H9 (cell line): ENCODE data around the gene SCAF8. TPM values are rescaled to one million over a fixed set of nuclear protein-coding genes. Genes with fewer than 3 reads are reported as not detected.
A peak's percentile ranks its signal among the peaks of the same experiment; 100 is the strongest.

ENCODE experiments used
- DNase-seq: peaks from one replicate; pipeline ENCODE4 v3.0.0-alpha.2; 2017
- H2AFZ ChIP-seq: one replicate; pipeline ENCODE4 v1.6.1; 2013; ENCODE audit warnings: mild to moderate bottlenecking, low read length, control low read depth, moderate library complexity
- H2AK5ac ChIP-seq: 2 replicates; pipeline ENCODE4 v1.6.1; 2013; ENCODE audit warnings: low read length, control low read depth, mixed read lengths; ENCODE audit not compliant: insufficient read length
- H2BK120ac ChIP-seq: one replicate; pipeline ENCODE4 v1.6.1; 2013; ENCODE audit warnings: low read depth, mild to moderate bottlenecking, low read length, control low read depth, inconsistent platforms; ENCODE audit not compliant: poor library complexity, severe bottlenecking
- H2BK12ac ChIP-seq: 2 replicates; pipeline ENCODE4 v1.6.1; 2013; ENCODE audit warnings: low read length, control low read depth, mixed read lengths, low read depth; ENCODE audit not compliant: insufficient read length
- H2BK15ac ChIP-seq: 2 replicates; pipeline ENCODE4 v1.6.1; 2013; ENCODE audit warnings: low read depth, low read length, control low read depth
- H2BK20ac ChIP-seq: one replicate; pipeline ENCODE4 v1.6.1; 2013; ENCODE audit warnings: low read depth, mild to moderate bottlenecking, low read length, control low read depth, inconsistent platforms; ENCODE audit not compliant: poor library complexity, severe bottlenecking
- H2BK5ac ChIP-seq: 2 replicates; pipeline ENCODE4 v1.6.1; 2013; ENCODE audit warnings: low read length, control low read depth, mixed read lengths; ENCODE audit not compliant: insufficient read length
- H3K14ac ChIP-seq: 2 replicates; pipeline ENCODE4 v1.6.1; 2013; ENCODE audit warnings: low read length, control low read depth; ENCODE audit not compliant: insufficient read depth
- H3K18ac ChIP-seq: 2 replicates; pipeline ENCODE4 v1.6.1; 2013; ENCODE audit warnings: low read depth, mild to moderate bottlenecking, mixed read lengths, low read length, control low read depth; ENCODE audit not compliant: insufficient read length
- H3K23ac ChIP-seq: 2 replicates; pipeline ENCODE4 v1.6.1; 2013; ENCODE audit warnings: low read length, control low read depth, mixed read lengths, low read depth; ENCODE audit not compliant: insufficient read length
- H3K23me2 ChIP-seq: 2 replicates; pipeline ENCODE4 v1.6.1; 2013; ENCODE audit warnings: low read depth, mild to moderate bottlenecking, mixed read lengths, low read length, control low read depth; ENCODE audit not compliant: insufficient read length, poor library complexity, severe bottlenecking
- H3K27ac ChIP-seq: 2 replicates; pipeline ENCODE4 v1.5.1; 2013; ENCODE audit warnings: low read length, control low read depth, mixed read lengths, low read depth; ENCODE audit not compliant: insufficient read length
- H3K27me3 ChIP-seq: 2 replicates; pipeline ENCODE4 v1.6.1; 2013; ENCODE audit warnings: low read length, control low read depth, inconsistent platforms; ENCODE audit not compliant: insufficient read depth
- H3K4ac ChIP-seq: 2 replicates; pipeline ENCODE4 v1.6.1; 2013; ENCODE audit warnings: low read depth, mild to moderate bottlenecking, control low read depth, inconsistent platforms, low read length, moderate library complexity
- H3K4me1 ChIP-seq: 2 replicates; pipeline ENCODE4 v1.6.1; 2013; ENCODE audit warnings: low read length, control low read depth, inconsistent platforms; ENCODE audit not compliant: insufficient read depth
- H3K4me2 ChIP-seq: 2 replicates; pipeline ENCODE4 v1.6.1; 2013; ENCODE audit warnings: low read length, control low read depth, mixed read lengths; ENCODE audit not compliant: insufficient read length, insufficient read depth
- H3K56ac ChIP-seq: 2 replicates; pipeline ENCODE4 v1.6.1; 2013; ENCODE audit warnings: low read depth, mild to moderate bottlenecking, mixed read lengths, low read length, control low read depth; ENCODE audit not compliant: insufficient read length
- H3K79me1 ChIP-seq: 2 replicates; pipeline ENCODE4 v1.6.1; 2013; ENCODE audit warnings: low read depth, mild to moderate bottlenecking, moderate library complexity, low read length, control low read depth, inconsistent platforms; ENCODE audit not compliant: insufficient read depth, poor library complexity, severe bottlenecking
- H3K79me2 ChIP-seq: 2 replicates; pipeline ENCODE4 v1.6.1; 2013; ENCODE audit warnings: low read length, control low read depth, inconsistent platforms; ENCODE audit not compliant: insufficient read depth
- H3K9ac ChIP-seq: 2 replicates; pipeline ENCODE4 v1.6.1; 2013; ENCODE audit warnings: low read length, control low read depth, mixed read lengths; ENCODE audit not compliant: insufficient read length; ENCODE audit errors: extremely low read depth
- H3K9me3 ChIP-seq: one replicate; pipeline ENCODE4 v1.6.1; 2013; ENCODE audit warnings: low read depth, low read length, inconsistent platforms; ENCODE audit not compliant: control insufficient read depth
- H3T11ph ChIP-seq: one replicate; pipeline ENCODE4 v1.6.1; 2013; ENCODE audit warnings: mild to moderate bottlenecking, low read length, control low read depth, inconsistent platforms
- H4K20me1 ChIP-seq: one replicate; pipeline ENCODE4 v1.6.1; 2013; ENCODE audit not compliant: control insufficient read depth, insufficient read length, insufficient read depth
- H4K5ac ChIP-seq: 2 replicates; pipeline ENCODE4 v1.6.1; 2013; ENCODE audit warnings: low read depth, mild to moderate bottlenecking, mixed read lengths, low read length, control low read depth; ENCODE audit not compliant: insufficient read length
- H4K8ac ChIP-seq: replicated peaks from 2 replicates; pipeline ENCODE4 v1.6.1; 2013; ENCODE audit warnings: low read length, control low read depth, mixed read lengths, low read depth; ENCODE audit not compliant: insufficient read length
- H4K91ac ChIP-seq: 2 replicates; pipeline ENCODE4 v1.6.1; 2013; ENCODE audit warnings: low read depth, mild to moderate bottlenecking, moderate library complexity, mixed read lengths, low read length, control low read depth; ENCODE audit not compliant: insufficient read length
- H3K27ac Mint-ChIP-seq, 3 experiments: 2 replicates in 2 of 3; 3 replicates in 1 of 3; pipeline ENCODE4 v1.8.0; 2020 to 2021; ENCODE audit warnings: mixed read lengths in 3 of 3, mild to moderate bottlenecking in 1 of 3, moderate library complexity in 1 of 3
- H3K27me3 Mint-ChIP-seq: 2 replicates; pipeline ENCODE4 v1.8.0; 2021; ENCODE audit warnings: low read depth, mild to moderate bottlenecking, moderate library complexity, mixed read lengths
- H3K36me3 Mint-ChIP-seq, 3 experiments: 2 replicates in 2 of 3; 3 replicates in 1 of 3; pipeline ENCODE4 v1.8.0; 2020 to 2021; ENCODE audit warnings: low read depth in 3 of 3, mixed read lengths in 3 of 3; ENCODE audit not compliant: insufficient read depth in 1 of 3
- H3K4me1 Mint-ChIP-seq, 2 experiments: 2 replicates each; pipeline ENCODE4 v1.8.0; 2020; ENCODE audit warnings: mixed read lengths in 2 of 2
- H3K4me3 Mint-ChIP-seq, 2 experiments: 2 replicates in 1 of 2; 3 replicates in 1 of 2; pipeline ENCODE4 v1.8.0; 2020 to 2021; ENCODE audit warnings: mild to moderate bottlenecking in 2 of 2, mixed read lengths in 2 of 2, moderate library complexity in 1 of 2
- H3K9me3 Mint-ChIP-seq, 2 experiments: 2 replicates in 1 of 2; 3 replicates in 1 of 2; pipeline ENCODE4 v1.8.0; 2020; ENCODE audit warnings: mild to moderate bottlenecking in 2 of 2, mixed read lengths in 2 of 2, moderate library complexity in 1 of 2
- WGBS: extraction: QIAGEN DNeasy Blood & Tissue Kit; methylation state at CpG from one replicate; pipeline ENCODE4 v1.1.7; 2013; ENCODE audit warnings: missing lambda C conversion rate, low lambda C conversion rate, mixed read lengths; ENCODE audit not compliant: insufficient read length; ENCODE audit errors: extremely low coverage; 5-methylcytosine and 5-hydroxymethylcytosine counted together
- total RNA-seq: library from RNA; stranded (reverse); gene quantifications from 2 replicates; pipeline ENCODE4 v1.2.1, GENCODE V29; 2021
- TF ChIP-seq, protein P1 (sequence below): fragments of 200-600 bp; sonication (generic); conservative IDR thresholded peaks from 3 replicates; pipeline ENCODE4 v1.8.0; 2021; ENCODE audit warnings: antibody characterized with exemption, mild to moderate bottlenecking

The SCAF8 gene
- total RNA-seq, 1 experiment from 2014 or later: 78.5 TPM

DNA sequence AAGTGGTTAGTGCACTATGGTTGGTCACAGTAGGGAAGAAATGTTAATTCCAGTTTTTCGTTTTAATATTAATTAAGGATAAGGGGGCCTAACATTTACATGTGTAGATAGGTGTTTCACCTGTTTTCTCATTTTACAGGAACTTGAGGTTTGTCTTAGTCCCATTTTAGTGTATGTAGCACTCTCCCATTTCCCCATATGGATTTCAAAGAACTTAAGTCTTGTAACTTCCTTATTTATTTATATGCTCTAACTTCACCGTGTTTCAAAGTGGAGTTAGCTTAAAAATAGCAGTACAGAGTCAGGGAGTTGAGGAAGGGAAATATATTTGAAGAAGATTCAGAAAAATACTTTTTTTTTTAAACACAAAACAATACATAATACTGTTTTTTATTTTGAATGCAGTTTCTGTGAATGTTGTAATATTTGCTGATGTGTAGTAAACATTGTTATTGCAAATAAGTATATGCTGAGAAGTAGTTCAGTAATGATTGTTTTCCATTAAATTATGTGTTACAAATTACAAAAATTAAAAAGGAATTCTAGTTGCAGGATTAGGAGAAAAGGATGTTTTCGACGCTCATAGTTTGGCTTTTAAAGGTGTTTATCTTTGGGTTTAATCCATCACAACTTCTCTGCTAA, 3.5 kb downstream of the SCAF8 start:
- H3K56ac ChIP-seq: no peak overlapping the region
- Mint-ChIP-seq H3K4me1 (peaks cover 43 to 56% of the 10 kb centered on the region in 2 experiments), H3K27me3 (no peaks in the 10 kb centered on the region), H3K36me3 (peaks cover 9 to 29% (median 27%) of the 10 kb centered on the region in 3 experiments), H3K9me3 (no peaks in the 10 kb centered on the region; a peak in 1 of 5 replicates), H3K27ac (peak overlapping the region in 2 of 3 experiments; percentile 81 to 89; a peak in 4 of 7 replicates), H3K4me3 (no peak overlapping the region)
- no peak overlapping the region for H4K91ac ChIP-seq
- H4K8ac ChIP-seq: no peak overlapping the region
- H3K79me2 ChIP-seq: peaks cover 51% of the 10 kb centered on the region
- no peak overlapping the region for H2BK5ac ChIP-seq
- no peak overlapping the region for H4K5ac ChIP-seq
- no CpG with 5 or more reads among the region's 4 CpGs for WGBS
- no peak overlapping the region for H2BK15ac ChIP-seq
- H2BK20ac ChIP-seq: no peak overlapping the region
- peaks cover under 1% of the 10 kb centered on the region for H3K79me1 ChIP-seq
- H2BK12ac ChIP-seq: no peak overlapping the region
- TF ChIP-seq, protein P1, sequence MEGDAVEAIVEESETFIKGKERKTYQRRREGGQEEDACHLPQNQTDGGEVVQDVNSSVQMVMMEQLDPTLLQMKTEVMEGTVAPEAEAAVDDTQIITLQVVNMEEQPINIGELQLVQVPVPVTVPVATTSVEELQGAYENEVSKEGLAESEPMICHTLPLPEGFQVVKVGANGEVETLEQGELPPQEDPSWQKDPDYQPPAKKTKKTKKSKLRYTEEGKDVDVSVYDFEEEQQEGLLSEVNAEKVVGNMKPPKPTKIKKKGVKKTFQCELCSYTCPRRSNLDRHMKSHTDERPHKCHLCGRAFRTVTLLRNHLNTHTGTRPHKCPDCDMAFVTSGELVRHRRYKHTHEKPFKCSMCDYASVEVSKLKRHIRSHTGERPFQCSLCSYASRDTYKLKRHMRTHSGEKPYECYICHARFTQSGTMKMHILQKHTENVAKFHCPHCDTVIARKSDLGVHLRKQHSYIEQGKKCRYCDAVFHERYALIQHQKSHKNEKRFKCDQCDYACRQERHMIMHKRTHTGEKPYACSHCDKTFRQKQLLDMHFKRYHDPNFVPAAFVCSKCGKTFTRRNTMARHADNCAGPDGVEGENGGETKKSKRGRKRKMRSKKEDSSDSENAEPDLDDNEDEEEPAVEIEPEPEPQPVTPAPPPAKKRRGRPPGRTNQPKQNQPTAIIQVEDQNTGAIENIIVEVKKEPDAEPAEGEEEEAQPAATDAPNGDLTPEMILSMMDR: no peak
- H3K23me2 ChIP-seq: no peaks in the 10 kb centered on the region
- no peak overlapping the region for H3K18ac ChIP-seq
- no peak overlapping the region for H3K9ac ChIP-seq
- no peak overlapping the region for H2AFZ ChIP-seq
- H4K20me1 ChIP-seq: no peaks in the 10 kb centered on the region
- H2BK120ac ChIP-seq: no peak overlapping the region
- H2AK5ac ChIP-seq: no peak overlapping the region
- H3K4ac ChIP-seq: no peak overlapping the region
- H3K27ac ChIP-seq: no peak overlapping the region
- no peak overlapping the region for H3K14ac ChIP-seq
- H3K4me2 ChIP-seq: no peak overlapping the region
- no peak overlapping the region for H3T11ph ChIP-seq
- peaks cover 3% of the 10 kb centered on the region; the same call in 1 of the 2 replicates for H3K4me1 ChIP-seq
- H3K27me3 ChIP-seq: no peaks in the 10 kb centered on the region
- DNase-seq: no peak
- H3K23ac ChIP-seq: no peak overlapping the region
- H3K9me3 ChIP-seq: no peaks in the 10 kb centered on the region
